Inflammatory macrophage (primary cell): ENCODE data around the gene METTL26.

ENCODE experiments used
- DNase-seq, 2 donors: peaks; one replicate each; pipeline ENCODE4 v3.0.0-alpha.2; 2020 to 2022

METTL26 gene

DNA sequence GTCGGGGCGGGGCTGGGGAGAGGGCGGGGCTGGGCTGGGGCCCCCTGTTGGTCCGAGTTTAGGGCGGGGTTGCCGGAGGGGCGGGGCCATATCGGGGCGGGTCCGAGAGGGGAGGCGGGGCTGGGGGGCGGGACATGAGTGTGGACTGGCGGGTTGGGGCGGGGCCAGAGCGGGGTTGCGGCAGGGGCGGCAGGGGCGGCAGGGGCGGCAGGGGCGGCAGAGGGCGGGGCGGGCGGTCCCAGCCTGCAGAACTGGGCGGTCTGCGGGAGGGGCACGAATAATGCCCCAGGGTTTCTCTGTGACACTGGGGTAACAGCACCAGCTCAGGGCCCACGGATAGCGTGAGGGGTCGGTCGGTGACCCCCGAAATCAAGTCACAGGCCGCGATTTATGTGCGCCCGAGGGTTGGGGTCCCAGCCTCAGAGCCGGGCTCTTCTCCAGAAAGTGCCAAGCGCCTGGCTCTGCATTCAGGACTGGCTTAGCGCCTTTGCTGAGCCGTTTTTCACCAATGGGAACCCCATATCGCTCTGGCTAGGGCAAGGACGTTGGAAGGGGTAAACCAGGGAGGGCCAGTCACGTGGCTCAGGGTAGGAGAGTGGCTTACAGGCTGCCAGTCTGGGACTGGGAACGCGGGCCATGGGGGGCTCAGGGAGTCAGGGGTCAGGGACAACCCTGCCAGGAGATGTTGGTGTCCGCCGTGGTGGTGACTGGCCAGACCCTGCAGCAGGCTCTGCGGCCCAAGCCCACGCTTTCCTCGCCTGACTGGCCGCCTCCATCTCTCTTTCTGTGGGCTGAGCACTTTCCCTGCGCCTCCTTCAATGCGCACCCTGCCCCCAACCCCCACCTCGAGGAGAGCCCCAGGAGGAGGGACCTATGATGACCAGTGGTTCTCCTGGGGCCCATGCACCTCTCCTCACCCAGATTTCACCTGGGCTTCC lies 1.2 kb upstream of the METTL26 start:
- DNase-seq = peak; percentile 81 to 93

- DNase-seq = no peak
These were observed 416 bp downstream of the METTL26 start for GRCh38 chr16:635573-636205.

- DNase-seq = no peak
These were observed 1.1 kb downstream of the METTL26 start for GRCh38 chr16:634996-635395.

- DNase-seq = no peak
These were observed 1.9 kb downstream of the METTL26 start for GRCh38 chr16:634051-634670.

DNA sequence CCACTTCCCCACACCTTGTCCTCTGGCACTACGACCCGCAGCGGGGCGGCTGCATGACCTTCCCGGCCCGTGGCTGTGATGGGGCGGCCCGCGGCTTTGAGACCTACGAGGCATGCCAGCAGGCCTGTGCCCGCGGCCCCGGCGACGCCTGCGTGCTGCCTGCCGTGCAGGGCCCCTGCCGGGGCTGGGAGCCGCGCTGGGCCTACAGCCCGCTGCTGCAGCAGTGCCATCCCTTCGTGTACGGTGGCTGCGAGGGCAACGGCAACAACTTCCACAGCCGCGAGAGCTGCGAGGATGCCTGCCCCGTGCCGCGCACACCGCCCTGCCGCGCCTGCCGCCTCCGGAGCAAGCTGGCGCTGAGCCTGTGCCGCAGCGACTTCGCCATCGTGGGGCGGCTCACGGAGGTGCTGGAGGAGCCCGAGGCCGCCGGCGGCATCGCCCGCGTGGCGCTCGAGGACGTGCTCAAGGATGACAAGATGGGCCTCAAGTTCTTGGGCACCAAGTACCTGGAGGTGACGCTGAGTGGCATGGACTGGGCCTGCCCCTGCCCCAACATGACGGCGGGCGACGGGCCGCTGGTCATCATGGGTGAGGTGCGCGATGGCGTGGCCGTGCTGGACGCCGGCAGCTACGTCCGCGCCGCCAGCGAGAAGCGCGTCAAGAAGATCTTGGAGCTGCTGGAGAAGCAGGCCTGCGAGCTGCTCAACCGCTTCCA lies 2.6 kb downstream of the METTL26 start:
- no peak for DNase-seq

- no peak for DNase-seq
These were observed 3.4 kb downstream of the METTL26 start for GRCh38 chr16:632486-633335.

- DNase-seq = no peak
These were observed 4.2 kb downstream of the METTL26 start for GRCh38 chr16:631808-632358.

GRCh38 chr16:630815-631405 lies 5.2 kb downstream of the METTL26 start, which contains the start of gene WFIKKN1:
Gene WFIKKN1 (plus strand): TSS chr16:630985. CDS start chr16:631254, 269 bp downstream.
- DNase-seq = no peak

DNA sequence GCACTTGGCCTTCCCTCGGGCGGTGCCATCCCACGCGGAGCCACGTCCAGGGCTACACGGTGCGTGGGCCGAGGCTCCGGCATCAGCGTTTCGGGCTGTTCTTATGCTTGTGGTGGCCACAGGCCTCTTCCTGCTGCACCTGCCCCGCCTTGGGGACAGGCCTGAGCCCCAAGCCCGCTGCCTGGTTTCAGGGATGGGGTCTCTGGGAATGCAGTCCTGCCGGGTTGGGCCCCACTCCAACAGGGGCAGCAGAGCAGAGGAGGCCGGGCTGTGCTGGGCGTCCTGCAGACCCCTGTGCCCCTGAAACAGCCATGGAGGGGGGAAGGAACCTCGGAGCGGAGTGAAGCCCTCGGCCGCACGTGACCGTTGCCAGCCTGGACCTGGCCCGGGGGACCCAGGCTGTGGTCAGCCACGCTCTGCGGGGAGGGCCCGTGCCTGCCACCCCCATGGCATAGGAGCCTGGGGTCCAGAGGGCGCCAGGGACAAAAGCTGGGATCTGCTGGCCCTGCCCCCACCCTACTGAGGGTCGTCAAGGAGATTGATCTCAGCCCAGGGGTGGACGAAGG lies 5.8 kb downstream of the METTL26 start:
- DNase-seq = peak; percentile 22 to 42

DNA sequence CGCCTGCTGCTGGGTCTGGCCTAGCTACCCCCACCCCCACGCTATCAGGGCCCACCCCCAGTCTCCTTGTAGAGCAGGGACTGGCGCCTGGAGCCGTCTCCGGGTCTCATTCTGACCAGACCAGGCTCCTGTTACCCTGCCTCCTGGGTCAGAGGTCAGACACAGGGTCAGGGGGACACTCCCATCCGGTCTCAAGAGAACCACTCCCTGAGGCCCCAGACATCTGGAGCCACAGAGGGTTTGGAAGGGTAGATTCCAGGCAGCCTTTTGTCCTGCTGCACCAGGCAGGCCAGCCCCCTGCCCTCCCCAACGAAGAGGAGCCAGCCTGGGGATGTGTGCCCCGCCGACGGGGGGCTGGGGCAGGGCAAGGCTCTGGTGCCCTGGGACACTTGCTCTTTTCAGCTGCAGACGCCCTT lies 6.3 kb downstream of the METTL26 start:
- peak in 1 of 2 donors; percentile 26 for DNase-seq

- no peak for DNase-seq
These were observed 6.8 kb downstream of the METTL26 start for GRCh38 chr16:629185-629832.

- no peak for DNase-seq
These were observed 7.6 kb downstream of the METTL26 start for GRCh38 chr16:628321-629061.

DNA sequence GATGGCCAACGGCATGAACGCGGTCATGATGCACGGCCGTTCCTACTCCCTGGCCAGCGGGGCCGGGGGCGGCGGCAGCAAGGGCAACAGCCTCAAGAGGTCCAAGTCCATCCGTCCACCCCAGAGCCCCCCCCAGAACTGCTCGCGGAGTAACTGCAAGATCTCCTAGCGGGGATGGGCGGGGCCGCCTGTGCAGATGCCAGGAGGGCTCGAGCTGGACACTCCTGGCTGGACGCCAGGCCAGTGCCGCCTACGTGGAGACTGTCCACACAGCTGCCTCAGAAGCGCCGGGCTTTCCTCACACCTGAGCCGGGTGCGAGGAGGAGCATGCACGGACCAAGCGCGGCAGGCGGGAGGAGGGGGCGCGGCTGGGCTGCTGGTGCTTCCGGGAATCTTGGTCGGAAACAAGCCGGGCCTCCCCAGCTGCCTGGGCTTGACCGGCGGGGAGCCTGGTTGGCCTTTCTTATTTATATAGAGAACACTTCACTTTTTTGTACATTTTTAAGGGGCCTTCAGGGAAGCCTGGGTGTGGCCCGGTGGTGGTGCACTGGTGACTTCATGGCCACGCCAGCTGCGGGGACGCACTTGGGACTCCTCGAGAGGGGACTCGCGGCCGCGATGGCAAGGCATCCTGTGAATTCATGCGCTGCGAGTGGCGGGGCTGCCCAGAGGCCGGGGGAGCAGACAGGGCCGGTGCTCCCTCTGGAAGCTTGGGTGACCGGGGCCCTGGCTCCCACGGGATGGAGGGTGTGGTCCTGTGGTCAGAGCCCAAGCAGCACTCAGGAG lies 8.5 kb downstream of the METTL26 start:
- no peak for DNase-seq

- DNase-seq = no peak
These were observed 9.2 kb downstream of the METTL26 start for GRCh38 chr16:626787-627453.

GRCh38 chr16:625977-626765 lies 9.9 kb downstream of the METTL26 start:
- no peak for DNase-seq

DNA sequence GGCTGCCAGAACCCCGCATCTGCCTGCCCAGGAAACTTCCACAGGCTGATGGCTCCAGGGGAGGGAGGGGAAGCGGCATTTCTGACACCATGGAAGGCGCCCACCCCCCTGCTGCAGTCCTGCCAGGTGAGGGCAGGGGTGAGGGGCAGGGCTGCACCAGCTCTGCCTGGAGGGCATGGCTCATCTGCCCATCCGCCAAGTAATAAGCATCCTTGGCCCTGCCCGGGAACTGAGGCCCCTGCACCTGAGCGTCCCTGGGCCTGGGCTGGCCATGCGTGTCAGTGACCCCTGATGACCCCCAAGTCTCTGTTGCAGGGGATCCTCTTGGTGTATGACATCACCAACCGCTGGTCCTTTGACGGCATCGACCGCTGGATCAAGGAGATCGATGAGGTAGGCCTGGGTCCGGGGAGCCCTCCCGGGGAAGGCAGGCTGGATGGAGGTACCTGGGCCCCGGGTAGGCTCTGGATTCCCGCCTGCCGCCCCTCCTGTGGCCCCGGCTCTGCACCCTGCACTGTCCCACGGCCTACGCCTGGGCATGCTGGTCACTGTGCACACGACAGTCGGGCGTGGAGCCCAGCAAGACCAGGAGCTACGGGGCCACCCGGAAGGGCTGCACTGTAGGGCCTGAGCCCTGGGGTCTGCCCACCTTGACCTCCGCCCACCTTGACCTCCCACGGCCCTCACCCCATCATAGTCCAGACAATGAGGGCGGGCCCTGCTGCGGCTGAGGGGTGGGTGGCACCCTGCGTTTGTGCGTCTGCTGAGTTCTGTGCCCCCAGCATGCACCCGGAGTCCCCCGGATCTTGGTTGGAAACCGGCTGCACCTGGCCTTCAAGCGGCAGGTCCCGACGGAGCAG lies 10.8 kb downstream of the METTL26 start:
- no peak for DNase-seq
